ENCODE results near the gene CRTAC1. TPM values are rescaled to one million over a fixed set of nuclear protein-coding genes. Genes with fewer than 3 reads are reported as not detected.

The CRTAC1 gene
- polyA plus RNA-seq, 1 donor (not counting 4 experiments of a cell fraction or from before 2014, with no cell fraction given) = not detected

DNA sequence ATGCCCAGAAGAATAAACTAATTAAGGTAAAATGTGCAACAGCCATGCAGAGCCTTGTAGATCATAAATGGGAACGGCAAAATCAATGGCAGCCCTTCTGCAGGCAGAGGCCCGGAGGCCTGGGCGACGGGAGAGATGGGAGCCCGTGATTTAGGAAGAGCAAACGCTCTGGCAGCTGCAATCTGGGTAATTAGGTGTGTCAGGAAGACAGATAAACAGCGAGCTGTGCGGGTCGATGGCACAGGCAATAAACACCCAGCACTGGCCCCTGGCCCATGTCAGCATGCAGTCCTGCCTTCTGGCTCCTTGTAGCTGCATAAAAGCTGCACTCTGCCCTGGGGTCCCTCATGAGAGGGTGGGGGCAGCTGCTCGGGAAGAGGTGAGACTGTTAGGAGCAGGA, 102.8 kb downstream of the CRTAC1 start:
- FAIRE-seq = no peak

DNA sequence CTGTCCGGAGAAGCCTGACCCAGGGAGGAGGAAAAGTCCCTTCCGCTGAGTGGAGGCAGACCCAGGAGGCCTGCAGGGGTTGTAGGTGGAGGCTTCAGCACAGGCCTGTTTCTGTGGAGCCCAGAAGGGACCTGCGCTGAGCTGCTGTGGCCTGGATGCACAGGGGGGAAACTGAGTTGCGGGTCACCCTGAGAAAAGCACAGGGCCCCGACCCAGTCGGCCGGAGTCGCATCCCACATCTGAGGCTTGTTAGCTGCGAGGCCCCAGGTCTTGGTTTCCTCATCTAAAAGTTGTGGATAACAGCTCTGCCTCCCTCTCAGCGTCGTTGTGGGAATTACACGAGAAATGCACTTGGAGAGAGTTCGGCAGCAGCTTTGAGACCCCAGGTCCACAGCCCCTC, 104.4 kb downstream of the CRTAC1 start:
- Histone ChIP-seq H3K27me3 (ENCODE audit: control insufficient read depth, extremely low read depth, insufficient read depth, low read length) (peaks cover 9% of the 10 kb centered on the region), H3K27ac (ENCODE audit: control insufficient read depth, insufficient read depth, low read length) (no peak overlapping the region), H3K9me1 (ENCODE audit: control insufficient read depth, extremely low read depth, insufficient read depth, low read length) (no peaks in the 10 kb centered on the region), H3K4me3 (ENCODE audit: control insufficient read depth in 2 of 3, extremely low read depth in 1 of 3, insufficient read depth in 2 of 3, low read depth in 1 of 3, low read length in 3 of 3) (no peak overlapping the region), H3K4me2 (ENCODE audit: control insufficient read depth, extremely low read depth, insufficient read depth, low read depth, low read length) (no peak overlapping the region), H3K4me1 (ENCODE audit: control insufficient read depth, extremely low read depth, insufficient read depth, low read length) (no peaks in the 10 kb centered on the region), H3K79me2 (ENCODE audit: control insufficient read depth, insufficient read depth, low read length) (no peaks in the 10 kb centered on the region), H3K36me3 (ENCODE audit: control insufficient read depth in 2 of 2, extremely low read depth in 1 of 2, insufficient read depth in 2 of 2, low read length in 2 of 2) (no peaks in the 10 kb centered on the region), H2AFZ (ENCODE audit: control insufficient read depth, low read length) (no peak overlapping the region), H3K9ac (ENCODE audit: control insufficient read depth, extremely low read depth, insufficient read depth, low read length) (no peak overlapping the region), H4K20me1 (ENCODE audit: control insufficient read depth, extremely low read depth, insufficient read depth, low read length) (no peaks in the 10 kb centered on the region), H3K9me3 (ENCODE audit: control insufficient read depth, low read depth, low read length) (no peaks in the 10 kb centered on the region)
- DNase-seq (ENCODE audit: low read depth, low spot score) (no peak), FAIRE-seq (no peak)
- TF ChIP-seq EZH2 (IDR thresholded peaks at IDR 0.05; ENCODE audit: low read length) = no peak
- TF ChIP-seq, protein P1, sequence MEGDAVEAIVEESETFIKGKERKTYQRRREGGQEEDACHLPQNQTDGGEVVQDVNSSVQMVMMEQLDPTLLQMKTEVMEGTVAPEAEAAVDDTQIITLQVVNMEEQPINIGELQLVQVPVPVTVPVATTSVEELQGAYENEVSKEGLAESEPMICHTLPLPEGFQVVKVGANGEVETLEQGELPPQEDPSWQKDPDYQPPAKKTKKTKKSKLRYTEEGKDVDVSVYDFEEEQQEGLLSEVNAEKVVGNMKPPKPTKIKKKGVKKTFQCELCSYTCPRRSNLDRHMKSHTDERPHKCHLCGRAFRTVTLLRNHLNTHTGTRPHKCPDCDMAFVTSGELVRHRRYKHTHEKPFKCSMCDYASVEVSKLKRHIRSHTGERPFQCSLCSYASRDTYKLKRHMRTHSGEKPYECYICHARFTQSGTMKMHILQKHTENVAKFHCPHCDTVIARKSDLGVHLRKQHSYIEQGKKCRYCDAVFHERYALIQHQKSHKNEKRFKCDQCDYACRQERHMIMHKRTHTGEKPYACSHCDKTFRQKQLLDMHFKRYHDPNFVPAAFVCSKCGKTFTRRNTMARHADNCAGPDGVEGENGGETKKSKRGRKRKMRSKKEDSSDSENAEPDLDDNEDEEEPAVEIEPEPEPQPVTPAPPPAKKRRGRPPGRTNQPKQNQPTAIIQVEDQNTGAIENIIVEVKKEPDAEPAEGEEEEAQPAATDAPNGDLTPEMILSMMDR (optimal IDR thresholded peaks at IDR 0.05 in 1 of 3, IDR thresholded peaks at IDR 0.05 in 1 of 3, conservative IDR thresholded peaks at IDR 0.05 in 1 of 3; ENCODE audit: extremely low read depth in 1 of 3, insufficient read depth in 2 of 3, low read length in 3 of 3) = no peak
- dilution Hi-C loops (cut with MboI; ENCODE audit: extremely low pct_ligation_motif_present, low sequenced_read_pairs) = no loop called here

More for the DNA sequence above, 102.8 kb downstream of the CRTAC1 start:
- Histone ChIP-seq H2AFZ (ENCODE audit: control insufficient read depth, low read length) (no peak overlapping the region), H3K27ac (ENCODE audit: control insufficient read depth, insufficient read depth, low read length) (no peak overlapping the region), H3K9ac (ENCODE audit: control insufficient read depth, extremely low read depth, insufficient read depth, low read length) (no peak overlapping the region), H3K4me1 (ENCODE audit: control insufficient read depth, extremely low read depth, insufficient read depth, low read length) (no peaks in the 10 kb centered on the region), H3K4me3 (ENCODE audit: control insufficient read depth in 2 of 3, extremely low read depth in 1 of 3, insufficient read depth in 2 of 3, low read depth in 1 of 3, low read length in 3 of 3) (no peak overlapping the region), H3K79me2 (ENCODE audit: control insufficient read depth, insufficient read depth, low read length) (no peaks in the 10 kb centered on the region), H3K4me2 (ENCODE audit: control insufficient read depth, extremely low read depth, insufficient read depth, low read depth, low read length) (no peak overlapping the region), H4K20me1 (ENCODE audit: control insufficient read depth, extremely low read depth, insufficient read depth, low read length) (no peaks in the 10 kb centered on the region), H3K27me3 (ENCODE audit: control insufficient read depth, extremely low read depth, insufficient read depth, low read length) (peaks cover 9% of the 10 kb centered on the region), H3K36me3 (ENCODE audit: control insufficient read depth in 2 of 2, extremely low read depth in 1 of 2, insufficient read depth in 2 of 2, low read length in 2 of 2) (no peaks in the 10 kb centered on the region), H3K9me1 (ENCODE audit: control insufficient read depth, extremely low read depth, insufficient read depth, low read length) (no peaks in the 10 kb centered on the region), H3K9me3 (ENCODE audit: control insufficient read depth, low read depth, low read length) (no peaks in the 10 kb centered on the region)
- TF ChIP-seq EZH2 (IDR thresholded peaks at IDR 0.05; ENCODE audit: low read length) = no peak
- TF ChIP-seq, protein P1 (optimal IDR thresholded peaks at IDR 0.05 in 1 of 3, IDR thresholded peaks at IDR 0.05 in 1 of 3, conservative IDR thresholded peaks at IDR 0.05 in 1 of 3; ENCODE audit: extremely low read depth in 1 of 3, insufficient read depth in 2 of 3, low read length in 3 of 3) = no peak
- no peak for DNase-seq (ENCODE audit: low read depth, low spot score)
- dilution Hi-C loops (cut with MboI; ENCODE audit: extremely low pct_ligation_motif_present, low sequenced_read_pairs) = no loop called here

Data from keratinocyte (primary cell).